Upper lobe of left lung (tissue), 6 donors: ENCODE data around the gene BMP6. TPM values are rescaled to one million over a fixed set of nuclear protein-coding genes. Genes with fewer than 3 reads are reported as not detected.

Source experiments
- ATAC-seq, 2 donors: fragments of 200-7000 bp; cut with Tn5 transposase; one replicate each; pipeline ENCODE4 v1.9.1; 2022; ENCODE audit warnings: mild to moderate bottlenecking in 2 of 2, moderate library complexity in 2 of 2; ENCODE audit not compliant: low FRiP score in 2 of 2
- DNase-seq, 2 donors: peaks; one replicate each; pipeline ENCODE4 v3.0.0-alpha.2; 2019 to 2020
- H3K27ac ChIP-seq, 4 donors: fragments of 200-600 bp; sonication (generic); one replicate each; pipeline ENCODE4 v1.5.1; 2016 to 2019
- H3K27me3 ChIP-seq, 4 donors: fragments of 200-600 bp; sonication (generic); one replicate each; pipeline ENCODE4 v1.5.1; 2017 to 2019
- H3K36me3 ChIP-seq, 4 donors: fragments of 200-600 bp; sonication (generic); one replicate each; pipeline ENCODE4 v1.5.1; 2016 to 2019
- H3K4me1 ChIP-seq, 4 donors: fragments of 200-600 bp; sonication (generic); one replicate each; pipeline ENCODE4 v1.5.1; 2018 to 2019
- H3K4me3 ChIP-seq, 4 donors: fragments of 200-600 bp; sonication (generic); one replicate each; pipeline ENCODE4 v1.5.1; 2017 to 2019; ENCODE audit warnings: mild to moderate bottlenecking in 2 of 4, moderate library complexity in 1 of 4
- H3K9me3 ChIP-seq, 4 donors: fragments of 200-600 bp; sonication (generic); one replicate each; pipeline ENCODE4 v1.5.1; 2018 to 2019
- CTCF ChIP-seq, 6 experiments: fragments of 450-650 bp in 4 of 6; fragments of 200-600 bp in 2 of 6; sonication (generic) in 2 of 6; IDR thresholded peaks; one replicate each; pipeline ENCODE4 v1.5.1; 2016 to 2019; ENCODE audit warnings: antibody characterized with exemption in 6 of 6
- EP300 ChIP-seq, 4 donors: sonication (generic); formaldehyde crosslinking; IDR thresholded peaks; one replicate each; pipeline ENCODE4 v1.5.1; 2017; ENCODE audit warnings: antibody characterized with exemption in 4 of 4, control low read depth in 2 of 4
- POLR2A ChIP-seq, 4 donors: fragments of 450-650 bp; IDR thresholded peaks; one replicate each; pipeline ENCODE4 v1.5.1; 2016 to 2017; ENCODE audit warnings: antibody characterized with exemption in 4 of 4, mild to moderate bottlenecking in 2 of 4
- POLR2AphosphoS5 ChIP-seq, 2 donors: sonication (generic); formaldehyde crosslinking; IDR thresholded peaks; one replicate each; pipeline ENCODE4 v1.5.1; 2017; ENCODE audit warnings: antibody characterized with exemption in 2 of 2
- WGBS, 2 donors: methylation state at CpG; one replicate each; pipeline ENCODE4 v1.1.5; 2017 to 2018; 5-methylcytosine and 5-hydroxymethylcytosine counted together
- total RNA-seq, 6 donors: library from RNA; depleted of rRNA in 4 of 6; stranded (reverse); fragments of >200 nt in 4 of 6; gene quantifications; one replicate each; pipeline versions ENCODE4 v1.1.0 to v1.2.1, GENCODE V29; 2016 to 2021
- donor health status: DM: no; HTN: no; CAD: no; lungs with moderate emphysema.
- donor health status: DM: no; HTN: yes; CAD: no; lungs with severe emphysema.

BMP6 gene
- total RNA-seq, 6 donors from 2014 or later, result 1.0 to 25.4 (median 5.2) TPM

GRCh38 chr6:7919871-7920270 lies 194.0 kb downstream of the BMP6 start:
- Histone ChIP-seq H3K27me3 (no peaks in the 10 kb centered on the region), H3K4me1 (peaks cover 0 to 4% (median 0%) of the 10 kb centered on the region in 4 donors), H3K9me3 (no peaks in the 10 kb centered on the region), H3K4me3 (no peak overlapping the region), H3K27ac (no peak overlapping the region), H3K36me3 (no peaks in the 10 kb centered on the region)
- ATAC-seq, result no peak
- TF ChIP-seq POLR2AphosphoS5 (IDR thresholded peaks at IDR 0.05) (no peak), POLR2A (IDR thresholded peaks at IDR 0.05) (no peak), CTCF (IDR thresholded peaks at IDR 0.05) (no peak), EP300 (IDR thresholded peaks at IDR 0.05) (no peak)
- WGBS, 2 donors, result 77 to 78% methylated on average over 8 of the region's 8 CpGs
- DNase-seq, result no peak

- Histone ChIP-seq H3K36me3 (no peaks in the 10 kb centered on the region), H3K4me3 (no peak overlapping the region), H3K27me3 (no peaks in the 10 kb centered on the region), H3K27ac (no peak overlapping the region), H3K4me1 (peaks cover 0 to 4% (median 0%) of the 10 kb centered on the region in 4 donors), H3K9me3 (no peaks in the 10 kb centered on the region)
- TF ChIP-seq POLR2AphosphoS5 (IDR thresholded peaks at IDR 0.05) (no peak), CTCF (IDR thresholded peaks at IDR 0.05) (no peak), POLR2A (IDR thresholded peaks at IDR 0.05) (no peak), EP300 (IDR thresholded peaks at IDR 0.05) (no peak)
- no peak for DNase-seq
- 77 to 82% methylated on average over 2 of the region's 2 CpGs for WGBS, 2 donors
- no peak for ATAC-seq
These were observed 194.5 kb downstream of the BMP6 start for GRCh38 chr6:7920425-7920824.

GRCh38 chr6:7921046-7921445 lies 195.1 kb downstream of the BMP6 start:
- H3K27me3 ChIP-seq, result no peaks in the 10 kb centered on the region
- H3K36me3 ChIP-seq, result no peaks in the 10 kb centered on the region
- H3K4me3 ChIP-seq, result no peak overlapping the region
- TF ChIP-seq CTCF (IDR thresholded peaks at IDR 0.05), result no peak
- no peak for TF ChIP-seq POLR2A (IDR thresholded peaks at IDR 0.05)
- no peak for TF ChIP-seq EP300 (IDR thresholded peaks at IDR 0.05)
- no peak for TF ChIP-seq POLR2AphosphoS5 (IDR thresholded peaks at IDR 0.05)
- ATAC-seq, result no peak
- H3K4me1 ChIP-seq, result peaks cover 0 to 4% (median 0%) of the 10 kb centered on the region in 4 donors
- no peak overlapping the region for H3K27ac ChIP-seq
- no peak for DNase-seq
- peaks cover 0 to 4% (median under 1%) of the 10 kb centered on the region in 4 donors for H3K9me3 ChIP-seq
- 66 to 75% methylated on average over 4 of the region's 4 CpGs for WGBS, 2 donors

GRCh38 chr6:7921632-7922092 lies 195.8 kb downstream of the BMP6 start:
- Histone ChIP-seq H3K36me3 (no peaks in the 10 kb centered on the region), H3K27me3 (no peaks in the 10 kb centered on the region), H3K9me3 (peaks cover 0 to 4% (median 1%) of the 10 kb centered on the region in 4 donors), H3K4me1 (peaks cover 0 to 4% (median 0%) of the 10 kb centered on the region in 4 donors), H3K27ac (no peak overlapping the region), H3K4me3 (no peak overlapping the region)
- WGBS, 2 donors, result 53 to 58% methylated on average over 5 of the region's 5 CpGs
- no peak for DNase-seq
- no peak for ATAC-seq
- TF ChIP-seq POLR2AphosphoS5 (IDR thresholded peaks at IDR 0.05) (no peak), EP300 (IDR thresholded peaks at IDR 0.05) (no peak), POLR2A (IDR thresholded peaks at IDR 0.05) (no peak), CTCF (IDR thresholded peaks at IDR 0.05) (no peak)

GRCh38 chr6:7922596-7922995 lies 196.7 kb downstream of the BMP6 start:
- no peak for DNase-seq
- H3K4me1 ChIP-seq, result peaks cover 0 to 4% (median 0%) of the 10 kb centered on the region in 4 donors
- WGBS, 2 donors, result 80 to 82% methylated on average over 1 of the region's 1 CpG
- H3K27me3 ChIP-seq, result no peaks in the 10 kb centered on the region
- peaks cover 0 to 4% (median 1%) of the 10 kb centered on the region in 4 donors for H3K9me3 ChIP-seq
- no peaks in the 10 kb centered on the region for H3K36me3 ChIP-seq
- TF ChIP-seq POLR2A (IDR thresholded peaks at IDR 0.05), result no peak
- TF ChIP-seq POLR2AphosphoS5 (IDR thresholded peaks at IDR 0.05), result no peak
- TF ChIP-seq EP300 (IDR thresholded peaks at IDR 0.05), result no peak
- TF ChIP-seq CTCF (IDR thresholded peaks at IDR 0.05), result no peak
- no peak overlapping the region for H3K4me3 ChIP-seq
- no peak for ATAC-seq
- no peak overlapping the region for H3K27ac ChIP-seq
